GM12891 (cell line): Measurements from ENCODE around the gene ATXN7.

ENCODE experiments used
- POLR2A ChIP-seq: IDR thresholded peaks from 2 replicates; pipeline ENCODE4 v1.6.1; 2011; ENCODE audit warnings: low read depth, low read length, control low read depth
- POLR2AphosphoS5 ChIP-seq: IDR thresholded peaks from 2 replicates; pipeline ENCODE4 v1.6.1; 2011; ENCODE audit warnings: low read depth, low read length, control low read depth

- TF ChIP-seq POLR2AphosphoS5 (no peak), POLR2A (no peak)
Measured at GRCh38 chr3:64029287-64029686, 165.6 kb downstream of the ATXN7 start.
